C4-2B (cell line): ENCODE results near the gene EIF2S1.

ENCODE experiments used
- CTCF ChIP-seq: fragments of 450-650 bp; conservative IDR thresholded peaks from 2 replicates; pipeline ENCODE4 v1.5.1; 2017; ENCODE audit warnings: mild to moderate bottlenecking
- ZFX ChIP-seq: fragments of 450-650 bp; IDR thresholded peaks from 2 replicates; pipeline ENCODE4 v1.6.1; 2017

DNA sequence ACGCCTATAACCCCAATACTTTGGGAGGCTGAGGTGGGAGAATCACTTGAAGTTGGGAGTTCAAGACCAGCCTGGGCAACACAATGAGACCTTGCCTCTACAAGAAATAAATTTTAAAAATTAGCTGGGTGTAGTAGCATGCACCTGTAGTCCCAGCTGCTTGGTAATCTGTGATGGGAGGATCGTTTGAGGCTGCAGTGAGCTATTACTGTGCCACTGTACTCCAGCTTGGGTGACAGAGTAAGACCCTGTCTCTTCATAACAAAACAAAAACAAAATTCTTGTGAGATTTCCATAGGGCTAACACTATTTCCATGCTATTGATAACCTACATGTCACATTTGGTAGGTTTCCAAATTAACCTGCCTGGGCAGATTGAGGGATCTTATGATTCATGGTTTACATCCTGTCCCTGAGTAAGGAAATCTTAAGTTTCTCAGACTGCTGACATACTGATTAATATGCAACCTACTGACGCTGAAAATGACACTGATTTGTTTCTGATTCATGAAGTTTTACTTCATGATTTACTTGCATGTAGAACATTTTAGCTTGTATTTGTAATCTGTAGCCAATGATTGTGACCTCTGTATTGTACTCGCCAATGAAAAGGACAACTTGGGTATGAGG, 16.4 kb upstream of the EIF2S1 start:
- TF ChIP-seq CTCF (no peak), ZFX (no peak)
